Chondrocyte (in vitro differentiated cells): ENCODE measurements around the gene GDPGP1. TPM values are rescaled to one million over a fixed set of nuclear protein-coding genes. Genes with fewer than 3 reads are reported as not detected.
"Not testable (repeated sequence)": the region's sequence is repeated elsewhere in the genome, so short reads cannot be mapped to it uniquely, and the experiment has no call there.

Source experiments
- DNase-seq: peaks from one replicate; pipeline ENCODE4 v3.0.0; 2021; ENCODE audit warnings: mixed read lengths, low spot score
- H3K27ac Mint-ChIP-seq: one replicate; pipeline ENCODE4 v1.8.0; 2021; ENCODE audit warnings: mild to moderate bottlenecking, moderate library complexity, mixed read lengths; ENCODE audit not compliant: unreplicated experiment
- H3K27me3 Mint-ChIP-seq: 2 replicates; pipeline ENCODE4 v1.8.0; 2021; ENCODE audit warnings: low read depth, mixed read lengths
- H3K36me3 Mint-ChIP-seq: 2 replicates; pipeline ENCODE4 v1.8.0; 2021; ENCODE audit warnings: low read depth, mixed read lengths
- H3K4me1 Mint-ChIP-seq: 2 replicates; pipeline ENCODE4 v1.8.0; 2021; ENCODE audit warnings: low read depth, mild to moderate bottlenecking, mixed read lengths
- H3K4me3 Mint-ChIP-seq: one replicate; pipeline ENCODE4 v1.8.0; 2021; ENCODE audit warnings: mild to moderate bottlenecking, moderate library complexity, mixed read lengths; ENCODE audit not compliant: unreplicated experiment
- H3K9me3 Mint-ChIP-seq: 2 replicates; pipeline ENCODE4 v1.8.0; 2021; ENCODE audit warnings: low read depth, mixed read lengths
- CTCF ChIP-seq: fragments of 200-600 bp; sonication (generic); IDR thresholded peaks from 2 replicates; pipeline ENCODE4 v1.5.0; 2021; ENCODE audit warnings: antibody characterized with exemption, mild to moderate bottlenecking, moderate library complexity
- total RNA-seq: library from RNA; stranded (reverse); gene quantifications from 3 replicates; pipeline ENCODE4 v1.2.1, GENCODE V29; 2021

GDPGP1 gene
- total RNA-seq, 1 donor from 2014 or later = 5.8 TPM

GRCh38 chr15:90286678-90287077 is 52.7 kb downstream of the GDPGP1 start:
- no peak for DNase-seq
- no peak overlapping the region for H3K4me3 Mint-ChIP-seq
- no peaks in the 10 kb centered on the region for H3K36me3 Mint-ChIP-seq
- no peaks in the 10 kb centered on the region for H3K27me3 Mint-ChIP-seq
- no peak overlapping the region for H3K27ac Mint-ChIP-seq
- TF ChIP-seq CTCF = peak; percentile 73
- no peaks in the 10 kb centered on the region for H3K4me1 Mint-ChIP-seq
- no peaks in the 10 kb centered on the region for H3K9me3 Mint-ChIP-seq

- H3K9me3 Mint-ChIP-seq = no peaks in the 10 kb centered on the region
- no peak overlapping the region for H3K27ac Mint-ChIP-seq
- no peaks in the 10 kb centered on the region for H3K27me3 Mint-ChIP-seq
- TF ChIP-seq CTCF = no peak
- no peaks in the 10 kb centered on the region for H3K4me1 Mint-ChIP-seq
- no peak for DNase-seq
- H3K36me3 Mint-ChIP-seq = no peaks in the 10 kb centered on the region
- no peak overlapping the region for H3K4me3 Mint-ChIP-seq
Measured at GRCh38 chr15:90287101-90287500, 53.1 kb downstream of the GDPGP1 start.

DNA sequence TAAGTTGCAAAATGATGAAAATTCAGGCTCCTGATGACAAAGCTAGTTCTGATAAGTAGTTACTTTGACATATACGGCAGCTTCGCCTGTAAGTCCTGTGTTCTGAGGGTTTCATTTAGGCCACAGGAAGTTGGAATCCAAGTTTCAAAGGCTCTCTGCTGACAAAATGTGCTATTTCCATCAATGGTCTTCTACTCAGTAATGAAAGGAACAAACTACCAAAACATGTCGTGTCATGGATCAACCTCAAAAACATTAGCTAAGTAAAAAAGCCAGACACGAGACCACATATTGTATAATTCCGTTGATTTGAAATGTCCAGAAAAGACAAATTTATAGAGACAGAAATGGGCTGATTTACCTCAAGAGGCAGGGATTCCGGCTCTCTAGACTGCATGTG is 53.9 kb downstream of the GDPGP1 start:
- H3K27ac Mint-ChIP-seq = no peak overlapping the region
- no peak for DNase-seq
- H3K27me3 Mint-ChIP-seq = no peaks in the 10 kb centered on the region
- H3K36me3 Mint-ChIP-seq = no peaks in the 10 kb centered on the region
- TF ChIP-seq CTCF = no peak
- H3K4me1 Mint-ChIP-seq = no peaks in the 10 kb centered on the region
- H3K4me3 Mint-ChIP-seq = no peak overlapping the region
- H3K9me3 Mint-ChIP-seq = no peaks in the 10 kb centered on the region

GRCh38 chr15:90291679-90292356 is 57.8 kb downstream of the GDPGP1 start:
- no peaks in the 10 kb centered on the region for H3K36me3 Mint-ChIP-seq
- no peaks in the 10 kb centered on the region for H3K9me3 Mint-ChIP-seq
- TF ChIP-seq CTCF = no peak
- no peak overlapping the region for H3K27ac Mint-ChIP-seq
- peaks cover 13% of the 10 kb centered on the region for H3K4me1 Mint-ChIP-seq
- H3K27me3 Mint-ChIP-seq = no peaks in the 10 kb centered on the region
- DNase-seq = no peak
- no peak overlapping the region for H3K4me3 Mint-ChIP-seq

GRCh38 chr15:90293040-90293810 is 59.2 kb downstream of the GDPGP1 start:
- not testable (repeated sequence) for DNase-seq, H3K27me3 Mint-ChIP-seq, H3K4me3 Mint-ChIP-seq, H3K27ac Mint-ChIP-seq, H3K9me3 Mint-ChIP-seq, H3K36me3 Mint-ChIP-seq
- peak; percentile 87 for TF ChIP-seq CTCF
- H3K4me1 Mint-ChIP-seq = peaks cover 13% of the 10 kb centered on the region
